DND-41 (cell line): Measurements from ENCODE around the gene BPIFB2.

ENCODE experiments used
- ATAC-seq: fragments of 200-7000 bp; cut with Tn5 transposase; 3 replicates; pipeline ENCODE4 v1.9.1; 2021; ENCODE audit warnings: low read depth; ENCODE audit not compliant: insufficient read depth
- DNase-seq: peaks from one replicate; pipeline ENCODE4 v3.0.0-alpha.2; 2020
- H2AFZ ChIP-seq: 2 replicates; pipeline ENCODE4 v1.6.0; 2012; ENCODE audit warnings: low read depth, low read length
- H3K27ac ChIP-seq: 2 replicates; pipeline ENCODE4 v1.5.1; 2012; ENCODE audit warnings: low read length, inconsistent platforms
- H3K27me3 ChIP-seq: fragments of 200-600 bp; sonication (generic); 2 replicates; pipeline ENCODE4 v1.6.0; 2012; ENCODE audit warnings: low read length, mild to moderate bottlenecking, inconsistent platforms; ENCODE audit not compliant: insufficient read depth, poor library complexity
- H3K36me3 ChIP-seq: 2 replicates; pipeline ENCODE4 v1.5.1; 2012; ENCODE audit warnings: low read length, inconsistent platforms; ENCODE audit not compliant: insufficient read depth
- H3K4me1 ChIP-seq: 2 replicates; pipeline ENCODE4 v1.5.1; 2012; ENCODE audit warnings: mild to moderate bottlenecking, low read length; ENCODE audit not compliant: insufficient read depth
- H3K4me2 ChIP-seq: 2 replicates; pipeline ENCODE4 v1.6.0; 2012; ENCODE audit warnings: mild to moderate bottlenecking, moderate library complexity, low read length, inconsistent platforms; ENCODE audit not compliant: insufficient read depth
- H3K4me3 ChIP-seq, 2 experiments: fragments of 200-600 bp in 1 of 2; shearing (Covaris generic) in 1 of 2; 2 replicates each; pipeline ENCODE4 v1.5.1; 2012 to 2016; ENCODE audit warnings: inconsistent platforms in 2 of 2, low read length in 2 of 2, mild to moderate bottlenecking in 2 of 2, low read depth in 1 of 2, moderate library complexity in 1 of 2
- H3K79me2 ChIP-seq: 2 replicates; pipeline ENCODE4 v1.6.0; 2012; ENCODE audit warnings: low read length, inconsistent platforms; ENCODE audit not compliant: insufficient read depth
- H3K9ac ChIP-seq: 2 replicates; pipeline ENCODE4 v1.6.0; 2012; ENCODE audit warnings: low read depth, mild to moderate bottlenecking, inconsistent platforms, low read length, moderate library complexity
- H3K9me3 ChIP-seq: 2 replicates; pipeline ENCODE4 v1.5.1; 2012; ENCODE audit warnings: low read length, moderate library complexity, mild to moderate bottlenecking, inconsistent platforms; ENCODE audit not compliant: insufficient read depth, severe bottlenecking
- H4K20me1 ChIP-seq: 2 replicates; pipeline ENCODE4 v1.6.0; 2012; ENCODE audit warnings: low read length; ENCODE audit not compliant: insufficient read depth
- CTCF ChIP-seq: IDR thresholded peaks from 2 replicates; pipeline ENCODE4 v1.5.1; 2012; ENCODE audit warnings: borderline replicate concordance, low read length, moderate library complexity, mild to moderate bottlenecking; ENCODE audit not compliant: poor library complexity, severe bottlenecking; ENCODE audit errors: extremely low read depth
- EZH2 ChIP-seq: IDR thresholded peaks from 3 replicates; pipeline ENCODE4 v1.6.1; 2012; ENCODE audit warnings: borderline replicate concordance, low read depth, mild to moderate bottlenecking, moderate library complexity, low read length, inconsistent platforms; ENCODE audit not compliant: severe bottlenecking

Gene BPIFB2

GRCh38 chr20:33034901-33035492, 27.5 kb downstream of the BPIFB2 start:
- Histone ChIP-seq H2AFZ (no peak overlapping the region), H4K20me1 (no peaks in the 10 kb centered on the region), H3K27ac (no peak overlapping the region), H3K9ac (no peak overlapping the region), H3K4me3 (no peak overlapping the region), H3K4me1 (no peaks in the 10 kb centered on the region), H3K36me3 (no peaks in the 10 kb centered on the region), H3K79me2 (no peaks in the 10 kb centered on the region), H3K4me2 (no peak overlapping the region), H3K9me3 (no peaks in the 10 kb centered on the region), H3K27me3 (no peaks in the 10 kb centered on the region)
- ATAC-seq, result no peak
- no peak for DNase-seq
- TF ChIP-seq EZH2 (no peak), CTCF (no peak)

- Histone ChIP-seq H3K4me1 (no peaks in the 10 kb centered on the region), H2AFZ (no peak overlapping the region), H3K79me2 (no peaks in the 10 kb centered on the region), H3K9me3 (no peaks in the 10 kb centered on the region), H3K9ac (no peak overlapping the region), H3K36me3 (no peaks in the 10 kb centered on the region), H3K4me3 (no peak overlapping the region), H3K4me2 (no peak overlapping the region), H3K27me3 (no peaks in the 10 kb centered on the region), H4K20me1 (no peaks in the 10 kb centered on the region), H3K27ac (no peak overlapping the region)
- DNase-seq (no peak), ATAC-seq (no peak)
- TF ChIP-seq EZH2 (no peak), CTCF (no peak)
Observed at GRCh38 chr20:33037456-33037855, 30.0 kb downstream of the BPIFB2 start.

- no peak overlapping the region for H3K4me2 ChIP-seq
- TF ChIP-seq CTCF (no peak), EZH2 (no peak)
- no peak overlapping the region for H3K9ac ChIP-seq
- no peak overlapping the region for H3K4me3 ChIP-seq
- no peak overlapping the region for H3K27ac ChIP-seq
- H3K27me3 ChIP-seq, result no peaks in the 10 kb centered on the region
- no peaks in the 10 kb centered on the region for H3K4me1 ChIP-seq
- DNase-seq (no peak), ATAC-seq (no peak)
- no peaks in the 10 kb centered on the region for H4K20me1 ChIP-seq
- no peaks in the 10 kb centered on the region for H3K36me3 ChIP-seq
- H3K79me2 ChIP-seq, result no peaks in the 10 kb centered on the region
- H3K9me3 ChIP-seq, result no peaks in the 10 kb centered on the region
- no peak overlapping the region for H2AFZ ChIP-seq
Observed at GRCh38 chr20:33038243-33038642, 30.7 kb downstream of the BPIFB2 start.

GRCh38 chr20:33042430-33042829, 34.9 kb downstream of the BPIFB2 start:
- H3K9me3 ChIP-seq, result peaks cover 4% of the 10 kb centered on the region
- no peak overlapping the region for H2AFZ ChIP-seq
- TF ChIP-seq EZH2, result no peak
- TF ChIP-seq CTCF, result no peak
- H3K79me2 ChIP-seq, result no peaks in the 10 kb centered on the region
- H3K36me3 ChIP-seq, result no peaks in the 10 kb centered on the region
- H3K4me3 ChIP-seq, result no peak overlapping the region
- H3K9ac ChIP-seq, result no peak overlapping the region
- H4K20me1 ChIP-seq, result no peaks in the 10 kb centered on the region
- H3K27me3 ChIP-seq, result no peaks in the 10 kb centered on the region
- H3K4me2 ChIP-seq, result no peak overlapping the region
- H3K27ac ChIP-seq, result no peak overlapping the region
- H3K4me1 ChIP-seq, result no peaks in the 10 kb centered on the region
- ATAC-seq (no peak), DNase-seq (no peak)
